Testis (tissue), 2 donors: ENCODE data around the gene AGAP1.

Source experiments
- POLR2A ChIP-seq: fragments of 450-650 bp; IDR thresholded peaks from one replicate; pipeline ENCODE4 v1.6.1; 2017; ENCODE audit warnings: antibody characterized with exemption, mild to moderate bottlenecking, moderate library complexity
- TF ChIP-seq, protein P1 (sequence below), 3 experiments: fragments of 450-650 bp in 2 of 3; fragments of 200-600 bp in 1 of 3; sonication (generic) in 1 of 3; IDR thresholded peaks; one replicate each; pipeline ENCODE4 v1.5.1; 2016 to 2019; ENCODE audit warnings: antibody characterized with exemption in 3 of 3, mild to moderate bottlenecking in 2 of 3, moderate library complexity in 1 of 3

GRCh38 chr2:235776531-235776930 is 282.7 kb downstream of the AGAP1 start:
- no peak for TF ChIP-seq POLR2A
- TF ChIP-seq, protein P1, sequence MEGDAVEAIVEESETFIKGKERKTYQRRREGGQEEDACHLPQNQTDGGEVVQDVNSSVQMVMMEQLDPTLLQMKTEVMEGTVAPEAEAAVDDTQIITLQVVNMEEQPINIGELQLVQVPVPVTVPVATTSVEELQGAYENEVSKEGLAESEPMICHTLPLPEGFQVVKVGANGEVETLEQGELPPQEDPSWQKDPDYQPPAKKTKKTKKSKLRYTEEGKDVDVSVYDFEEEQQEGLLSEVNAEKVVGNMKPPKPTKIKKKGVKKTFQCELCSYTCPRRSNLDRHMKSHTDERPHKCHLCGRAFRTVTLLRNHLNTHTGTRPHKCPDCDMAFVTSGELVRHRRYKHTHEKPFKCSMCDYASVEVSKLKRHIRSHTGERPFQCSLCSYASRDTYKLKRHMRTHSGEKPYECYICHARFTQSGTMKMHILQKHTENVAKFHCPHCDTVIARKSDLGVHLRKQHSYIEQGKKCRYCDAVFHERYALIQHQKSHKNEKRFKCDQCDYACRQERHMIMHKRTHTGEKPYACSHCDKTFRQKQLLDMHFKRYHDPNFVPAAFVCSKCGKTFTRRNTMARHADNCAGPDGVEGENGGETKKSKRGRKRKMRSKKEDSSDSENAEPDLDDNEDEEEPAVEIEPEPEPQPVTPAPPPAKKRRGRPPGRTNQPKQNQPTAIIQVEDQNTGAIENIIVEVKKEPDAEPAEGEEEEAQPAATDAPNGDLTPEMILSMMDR (IDR thresholded peaks at IDR 0.05), result no peak
